Prostate gland (tissue), 2 donors: ENCODE measurements around the gene ZIM2.

ENCODE experiments used
- POLR2A ChIP-seq: fragments of 450-650 bp; IDR thresholded peaks from one replicate; pipeline ENCODE4 v1.6.1; 2016; ENCODE audit warnings: antibody characterized with exemption, mild to moderate bottlenecking
- POLR2AphosphoS5 ChIP-seq: sonication (generic); formaldehyde crosslinking; IDR thresholded peaks from one replicate; pipeline ENCODE4 v1.6.1; 2017; ENCODE audit warnings: antibody characterized with exemption
- TF ChIP-seq, protein P1 (sequence below), 4 experiments: fragments of 200-600 bp in 2 of 4; fragments of 450-650 bp in 2 of 4; sonication (generic) in 2 of 4; IDR thresholded peaks; 1 replicate in 3 of 4; 2 replicates in 1 of 4; pipeline ENCODE4 v1.5.1; 2016 to 2019; ENCODE audit warnings: antibody characterized with exemption in 4 of 4, mild to moderate bottlenecking in 2 of 4, moderate library complexity in 2 of 4

GRCh38 chr19:56821675-56822074 is 18.9 kb downstream of the ZIM2 start:
- TF ChIP-seq POLR2A (no peak), POLR2AphosphoS5 (no peak)
- TF ChIP-seq, protein P1, sequence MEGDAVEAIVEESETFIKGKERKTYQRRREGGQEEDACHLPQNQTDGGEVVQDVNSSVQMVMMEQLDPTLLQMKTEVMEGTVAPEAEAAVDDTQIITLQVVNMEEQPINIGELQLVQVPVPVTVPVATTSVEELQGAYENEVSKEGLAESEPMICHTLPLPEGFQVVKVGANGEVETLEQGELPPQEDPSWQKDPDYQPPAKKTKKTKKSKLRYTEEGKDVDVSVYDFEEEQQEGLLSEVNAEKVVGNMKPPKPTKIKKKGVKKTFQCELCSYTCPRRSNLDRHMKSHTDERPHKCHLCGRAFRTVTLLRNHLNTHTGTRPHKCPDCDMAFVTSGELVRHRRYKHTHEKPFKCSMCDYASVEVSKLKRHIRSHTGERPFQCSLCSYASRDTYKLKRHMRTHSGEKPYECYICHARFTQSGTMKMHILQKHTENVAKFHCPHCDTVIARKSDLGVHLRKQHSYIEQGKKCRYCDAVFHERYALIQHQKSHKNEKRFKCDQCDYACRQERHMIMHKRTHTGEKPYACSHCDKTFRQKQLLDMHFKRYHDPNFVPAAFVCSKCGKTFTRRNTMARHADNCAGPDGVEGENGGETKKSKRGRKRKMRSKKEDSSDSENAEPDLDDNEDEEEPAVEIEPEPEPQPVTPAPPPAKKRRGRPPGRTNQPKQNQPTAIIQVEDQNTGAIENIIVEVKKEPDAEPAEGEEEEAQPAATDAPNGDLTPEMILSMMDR (IDR thresholded peaks at IDR 0.05): no peak
